Bone marrow (tissue), 2 donors: Measurements from ENCODE around the gene DYSF.

Experiments used
- DNase-seq, 2 donors: peaks; one replicate each; lab custom pipeline; 2025; lab: John Stamatoyannopoulos, UW

DYSF gene

GRCh38 chr2:71603311-71603811, 150.0 kb downstream of the DYSF start:
- no peak for DNase-seq

- DNase-seq: no peak
Observed at GRCh38 chr2:71603851-71604725, 150.7 kb downstream of the DYSF start.

DNA sequence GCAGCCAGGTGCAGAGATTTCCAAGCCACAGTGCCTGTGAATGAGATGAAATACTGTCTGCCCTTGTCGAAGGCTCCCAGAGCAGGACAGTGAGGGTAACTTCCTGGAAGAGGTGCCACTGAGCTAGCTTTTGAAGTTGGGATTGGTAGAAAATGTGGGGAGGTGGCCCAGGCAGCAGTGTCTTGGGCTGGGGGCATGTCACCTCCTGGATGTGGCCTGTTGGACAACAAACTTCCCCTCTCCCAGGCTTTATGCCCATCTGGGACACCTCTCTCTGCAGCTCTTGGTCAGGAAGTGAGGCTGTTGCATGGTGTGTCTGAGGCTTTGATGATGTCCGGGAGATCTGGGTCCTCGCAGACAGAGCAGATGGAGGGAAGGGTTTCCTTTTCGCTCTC, 151.4 kb downstream of the DYSF start:
- DNase-seq: no peak

GRCh38 chr2:71605173-71605641, 151.8 kb downstream of the DYSF start:
- no peak for DNase-seq

- DNase-seq: no peak
Observed at GRCh38 chr2:71605781-71606241, 152.4 kb downstream of the DYSF start.

- DNase-seq: no peak
Observed at GRCh38 chr2:71606244-71606643, 152.9 kb downstream of the DYSF start.

GRCh38 chr2:71607151-71607889, 154.0 kb downstream of the DYSF start:
- no peak for DNase-seq

DNA sequence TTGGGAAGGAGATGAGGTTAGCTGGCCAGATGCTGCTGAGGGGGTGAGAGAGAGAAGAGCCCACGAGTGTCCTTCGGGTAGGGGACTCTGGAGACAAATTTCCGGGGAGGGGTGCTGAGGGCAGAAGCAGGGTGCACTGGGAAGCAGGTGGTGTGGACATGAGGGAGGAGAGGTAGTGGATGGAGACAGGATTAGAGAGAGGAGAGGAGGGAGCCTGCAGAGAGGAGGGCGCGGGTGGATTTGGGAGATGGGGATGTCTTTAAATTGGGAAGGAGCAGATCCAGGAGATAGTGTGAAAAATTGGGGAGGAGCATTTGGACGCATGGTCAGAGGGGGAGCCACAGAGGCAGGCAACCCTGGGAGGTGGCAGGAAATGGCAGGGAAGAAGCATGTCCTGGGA, 154.7 kb downstream of the DYSF start:
- no peak for DNase-seq

DNA sequence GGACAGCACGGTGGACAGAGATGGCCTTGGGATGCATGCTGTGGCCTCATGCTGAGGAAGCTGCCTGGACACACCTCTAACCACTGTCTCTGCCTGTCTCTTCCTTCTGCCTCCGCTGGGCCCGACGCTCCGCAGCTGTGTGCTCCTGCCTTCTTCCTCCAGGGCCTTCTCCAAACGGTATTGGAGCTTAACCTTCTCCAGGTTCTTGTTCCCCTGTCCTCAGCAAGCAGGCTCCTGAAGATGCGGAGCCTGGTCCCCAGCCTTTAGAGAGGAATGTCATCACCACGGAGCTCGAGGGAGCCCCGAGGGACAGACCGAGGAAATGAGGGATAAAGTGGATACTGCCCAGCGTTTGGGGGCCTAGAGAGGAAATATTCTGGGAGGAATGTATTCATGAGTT, 155.1 kb downstream of the DYSF start:
- DNase-seq: no peak

GRCh38 chr2:71609029-71609428, 155.7 kb downstream of the DYSF start:
- no peak for DNase-seq

DNA sequence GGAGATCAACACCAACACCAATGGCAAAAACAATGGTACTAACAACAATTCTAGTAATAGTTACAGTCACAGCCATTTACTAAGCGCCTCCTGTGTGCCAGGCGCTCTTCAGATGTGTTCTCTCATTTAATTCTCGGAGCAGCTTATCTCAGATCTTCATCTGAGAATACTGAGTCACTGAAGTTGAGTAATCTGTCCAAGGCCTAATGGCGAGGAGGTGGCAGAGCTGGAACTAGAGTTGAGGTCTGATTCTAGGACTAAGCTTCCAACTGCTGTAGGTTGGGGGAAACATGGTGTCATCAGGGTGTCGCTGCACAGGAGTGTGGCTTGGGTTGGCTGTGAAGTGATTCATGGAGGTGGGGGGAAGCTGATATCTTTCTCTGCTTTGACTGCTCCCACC, 156.1 kb downstream of the DYSF start:
- no peak for DNase-seq

DNA sequence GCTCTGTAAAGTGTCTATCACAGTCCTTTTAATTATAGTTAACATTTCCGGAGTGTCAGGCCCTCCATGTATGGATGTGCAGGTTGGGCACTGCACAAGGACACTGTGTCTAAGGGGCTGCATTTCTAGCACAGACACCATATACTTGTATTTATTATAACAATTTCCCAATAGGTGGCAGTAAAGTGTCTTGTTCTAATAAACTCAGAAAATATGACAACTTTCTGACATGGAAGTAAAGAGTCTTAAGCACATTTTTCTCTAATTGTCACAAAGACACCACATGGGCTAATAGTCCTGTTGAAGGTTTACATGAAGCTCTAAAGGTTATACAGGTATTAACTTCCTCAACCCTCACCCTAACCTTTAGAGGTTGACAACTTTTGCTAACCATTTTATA, 156.6 kb downstream of the DYSF start:
- no peak for DNase-seq

- no peak for DNase-seq
Observed at GRCh38 chr2:71610671-71611070, 157.3 kb downstream of the DYSF start.

GRCh38 chr2:71611247-71611646, 157.9 kb downstream of the DYSF start:
- DNase-seq: no peak

DNA sequence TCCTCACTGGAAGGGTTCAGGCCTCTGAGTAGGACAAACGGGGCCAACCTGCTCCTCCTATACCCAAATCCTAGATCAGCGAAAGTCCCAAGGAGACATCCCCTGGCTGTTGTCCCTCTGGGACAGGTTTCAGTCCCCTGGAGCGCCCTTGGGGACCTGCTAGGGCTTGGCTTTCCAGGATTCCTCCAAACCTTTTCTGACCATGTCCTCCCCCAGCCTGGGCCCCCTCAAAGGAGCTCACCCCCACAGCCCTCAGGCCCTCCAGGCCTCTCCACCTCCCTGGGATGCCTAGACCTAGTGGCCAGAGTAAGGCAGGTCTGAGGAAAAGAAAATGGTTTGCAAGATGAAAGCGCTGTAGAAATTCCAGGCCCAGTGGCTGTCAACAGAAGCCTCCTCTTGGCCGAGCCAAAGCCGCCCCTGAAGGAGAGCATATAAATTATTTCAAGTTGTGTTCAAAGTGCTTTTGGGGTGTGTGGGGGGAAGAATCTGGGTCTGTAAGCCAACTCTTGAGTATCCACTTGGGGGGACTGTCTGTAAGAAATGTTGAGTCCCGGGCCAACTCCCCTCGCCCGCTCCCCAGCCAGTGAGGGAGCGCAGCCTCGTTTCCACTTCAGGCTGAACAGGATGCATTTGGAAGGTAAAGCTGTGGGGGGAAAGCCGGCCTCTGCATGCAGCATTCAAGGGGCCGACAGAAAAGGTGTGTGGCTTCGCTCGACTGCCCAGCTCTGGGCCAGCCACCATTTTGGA, 158.6 kb downstream of the DYSF start:
- no peak for DNase-seq

GRCh38 chr2:71612581-71613402, 159.4 kb downstream of the DYSF start:
- no peak for DNase-seq

DNA sequence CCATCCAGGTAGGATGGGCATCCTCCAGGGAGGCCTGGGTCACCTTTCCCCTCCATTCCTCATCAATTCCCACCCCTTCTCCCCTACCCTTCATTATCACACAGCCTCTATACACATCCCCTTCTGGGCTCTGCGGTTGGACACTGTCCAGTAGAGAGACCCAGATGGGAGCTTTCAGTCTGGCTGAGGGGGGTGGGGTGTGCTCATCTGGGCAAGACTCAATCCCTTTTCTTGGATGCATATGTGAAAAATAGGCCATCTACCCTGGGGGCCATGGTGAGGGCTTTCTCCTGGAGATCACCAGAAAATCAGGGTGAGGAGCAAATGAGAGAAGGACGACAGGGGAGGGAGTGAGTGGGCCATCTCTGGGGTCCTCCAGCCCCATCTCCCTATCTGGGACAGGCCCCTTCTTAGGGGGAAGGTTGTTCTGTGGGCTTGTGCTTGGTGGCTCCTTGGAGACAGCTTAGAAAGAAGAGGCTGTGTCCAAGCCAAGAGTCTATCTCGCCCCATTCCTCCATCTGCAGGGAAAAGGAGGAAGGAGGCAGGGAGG, 160.1 kb downstream of the DYSF start:
- no peak for DNase-seq

DNA sequence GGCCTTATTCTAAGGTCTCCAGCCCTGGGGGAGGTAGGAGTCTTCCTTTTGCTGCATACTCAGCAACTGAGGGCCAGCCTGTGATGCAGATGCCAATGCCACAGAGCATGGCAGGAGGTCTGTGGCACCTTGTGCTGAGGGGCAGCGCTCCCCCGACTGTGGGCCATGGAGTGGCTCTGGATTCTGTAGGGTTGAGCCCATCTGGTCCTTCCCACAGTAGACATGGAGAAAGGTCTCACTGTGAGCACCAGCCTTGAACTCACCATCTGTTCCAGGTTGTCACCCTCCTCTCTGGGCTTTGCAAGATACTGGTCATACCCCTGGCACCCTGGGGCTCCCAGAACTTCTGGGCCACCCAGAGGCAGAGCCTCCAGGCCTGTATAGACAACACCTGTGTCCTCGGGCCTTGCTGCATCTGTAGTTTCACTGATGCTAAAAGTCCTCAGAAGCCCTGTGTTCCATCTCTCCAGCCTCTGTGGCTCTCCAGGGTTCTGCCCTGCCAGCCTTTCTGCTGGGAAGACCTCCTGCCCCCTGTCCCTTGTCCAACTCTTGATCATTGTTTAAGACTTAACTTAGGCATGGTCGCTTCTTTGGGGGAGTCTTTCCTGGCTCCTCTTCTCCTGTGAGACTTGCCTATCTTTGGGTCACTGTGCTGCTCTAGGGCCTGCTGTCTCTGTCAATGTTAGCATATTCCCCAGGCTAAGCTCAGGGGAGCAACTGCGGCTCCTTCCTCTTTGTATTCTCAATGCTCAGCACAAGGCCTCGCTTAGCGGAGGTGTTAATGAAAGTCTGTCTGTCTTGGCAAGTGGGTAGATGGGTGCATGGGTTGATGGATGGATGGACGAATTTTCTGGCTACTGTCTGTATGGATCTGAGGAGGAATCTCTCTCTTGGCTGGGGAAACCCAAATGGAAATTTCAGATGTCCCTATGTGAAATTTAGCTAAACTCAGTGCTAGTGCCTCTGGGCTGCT, 160.9 kb downstream of the DYSF start:
- DNase-seq: no peak

- DNase-seq: no peak
Observed at GRCh38 chr2:71614976-71615766, 161.8 kb downstream of the DYSF start.
